OCI-LY1 (cell line): Measurements from ENCODE around the gene LRRC1.
"Not testable (repeated sequence)": the region's sequence is repeated elsewhere in the genome, so short reads cannot be mapped to it uniquely, and the experiment has no call there.

Experiments used
- CTCF ChIP-seq: fragments of 200-600 bp; sonication (generic), shearing (Covaris generic); IDR thresholded peaks from 2 replicates; pipeline ENCODE4 v1.5.1; 2017; ENCODE audit warnings: mild to moderate bottlenecking, antibody characterized with exemption, low read length, moderate library complexity, mixed read lengths
- EZH2 ChIP-seq: fragments of 200-600 bp; sonication (generic), shearing (Covaris generic); IDR thresholded peaks from 2 replicates; pipeline ENCODE4 v1.8.0; 2017; ENCODE audit warnings: borderline replicate concordance, mixed run types, mild to moderate bottlenecking, antibody characterized with exemption, low read length, moderate library complexity, mixed read lengths

GRCh38 chr6:53807606-53808005 is 12.8 kb downstream of the LRRC1 start:
- not testable (repeated sequence) for TF ChIP-seq CTCF, EZH2
